ENCODE measurements around the gene EML3.
A peak's percentile ranks its signal among the peaks of the same experiment; 100 is the strongest.
"Not testable (repeated sequence)": the region's sequence is repeated elsewhere in the genome, so short reads cannot be mapped to it uniquely, and the experiment has no call there.

The EML3 gene

DNA sequence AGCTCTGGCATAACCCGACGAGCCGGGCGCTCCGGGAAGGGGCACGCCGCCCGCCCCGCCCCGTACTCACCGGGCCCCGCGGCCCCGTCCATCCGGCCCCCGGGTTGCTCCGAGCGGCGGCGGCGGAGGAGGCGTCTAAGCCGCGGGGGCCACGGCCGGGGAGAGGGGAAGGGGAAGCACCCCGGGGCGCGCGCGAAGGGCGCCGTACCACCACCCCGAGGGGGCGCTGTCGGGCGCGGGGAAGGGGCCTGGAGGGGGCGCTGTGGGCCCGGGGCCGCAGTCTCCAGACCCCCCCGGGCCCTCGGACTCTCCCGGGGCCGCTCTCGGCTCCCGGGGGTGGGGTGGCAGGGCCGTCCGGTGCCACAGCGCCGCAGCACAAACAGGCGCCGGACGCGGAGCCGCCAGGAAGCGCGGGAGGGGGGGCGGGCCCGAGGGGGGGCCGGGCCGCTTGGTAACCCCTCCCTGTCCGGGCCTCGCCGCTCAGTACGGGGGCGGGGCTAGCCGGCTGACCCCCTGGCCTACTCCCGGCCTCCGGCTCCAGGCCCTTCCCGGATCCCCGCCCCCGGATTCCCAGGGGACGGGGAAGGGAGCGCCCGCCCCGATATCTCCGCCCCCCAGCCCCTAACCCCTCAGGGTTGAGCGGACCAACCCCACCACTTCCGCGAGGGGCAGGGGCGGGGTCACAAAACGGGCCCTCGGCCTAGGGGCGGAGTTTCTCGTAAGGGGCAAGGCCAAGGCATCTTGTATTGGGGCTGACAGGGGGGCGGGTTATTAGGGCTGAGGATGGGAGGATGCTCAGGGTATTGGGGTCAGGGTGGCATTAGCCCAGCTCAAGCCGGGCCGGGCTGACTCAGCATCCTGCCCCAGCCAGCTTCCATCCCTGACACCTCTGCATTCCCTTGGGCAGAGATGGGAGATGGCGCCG is at the start of gene EML3, which contains the start of gene ROM1:
Gene EML3 (minus strand): TSS at position 410 of the 925 bp plus-strand sequence. CDS start 318 bp downstream, at position 92.
Gene ROM1 (plus strand): TSS at position 892 of the 925 bp plus-strand sequence. CDS start 25 bp downstream, at position 917.
- DNase-seq = peak; percentile 95

DNA sequence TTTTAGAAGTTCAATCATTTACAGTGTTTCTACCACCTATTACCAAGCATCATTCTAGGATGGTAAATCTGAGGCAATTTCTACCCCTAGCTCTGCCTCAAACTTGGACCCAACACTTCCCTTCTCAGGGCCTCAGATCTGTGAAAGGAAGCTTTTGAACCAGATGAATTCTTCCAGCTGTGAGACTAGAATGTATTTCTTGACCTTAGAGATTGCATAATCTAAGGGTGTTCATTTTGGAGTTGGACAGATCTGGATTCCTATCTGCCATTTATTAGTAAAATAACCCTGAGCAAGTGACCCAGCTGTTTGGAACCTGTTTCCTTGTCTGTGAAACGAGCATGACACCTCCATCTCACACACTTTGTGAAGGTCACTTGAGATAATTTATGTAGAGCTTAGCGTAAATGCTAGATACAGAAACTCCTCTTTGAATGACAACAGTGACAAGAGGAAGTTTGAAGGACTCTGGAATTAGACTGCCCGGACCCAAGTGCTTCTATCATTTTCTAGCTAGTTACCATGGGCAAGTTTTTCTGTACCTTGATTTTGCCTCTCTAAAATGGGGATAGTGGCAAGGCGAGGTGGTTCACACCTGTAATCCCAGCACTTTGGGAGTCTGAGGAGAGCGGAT is 44.3 kb upstream of the EML3 start:
- no peak for DNase-seq

- DNase-seq = no peak
These were observed 41.7 kb upstream of the EML3 start for GRCh38 chr11:62654297-62654696.

GRCh38 chr11:62652161-62653006 is 39.8 kb upstream of the EML3 start:
- peak; percentile 74 for DNase-seq

DNA sequence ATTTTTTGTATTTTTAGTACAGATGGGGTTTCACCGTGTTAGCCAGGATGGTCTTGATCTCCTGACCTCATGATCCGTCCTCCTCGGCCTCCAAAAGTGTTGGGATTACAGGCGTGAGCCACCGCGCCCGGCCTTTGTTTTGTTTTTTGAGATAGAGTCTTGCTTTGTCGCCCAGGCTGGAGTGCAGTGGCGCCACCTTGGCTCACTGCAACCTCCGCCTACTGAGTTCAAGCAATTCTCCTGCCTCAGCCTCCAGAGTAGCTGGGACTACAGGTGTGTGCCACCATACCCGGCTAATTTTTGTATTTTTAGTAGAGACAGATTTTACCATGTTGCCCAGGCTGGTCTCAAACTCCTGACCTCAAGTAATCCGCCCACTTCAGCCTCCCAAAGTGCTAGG is 37.7 kb upstream of the EML3 start:
- DNase-seq = not testable (repeated sequence)

DNA sequence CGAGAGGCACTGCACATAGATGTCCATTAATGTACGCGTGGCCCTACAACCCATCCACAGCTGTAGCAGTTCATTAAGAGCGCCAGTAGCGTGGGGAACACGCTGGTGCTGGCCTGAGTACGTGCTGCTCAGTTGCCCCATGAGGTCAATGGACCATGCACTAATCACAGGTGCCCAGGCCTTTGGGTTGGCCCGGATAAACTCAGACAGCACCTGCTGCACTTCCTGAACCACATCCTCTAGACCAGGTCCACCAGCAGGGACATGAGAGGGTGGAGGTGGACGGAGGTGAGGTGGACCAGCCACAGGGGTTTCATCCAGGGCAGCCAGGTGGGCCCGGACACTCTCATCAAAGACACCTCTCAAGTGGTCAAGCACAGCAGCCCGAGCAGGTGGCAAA is 36.9 kb upstream of the EML3 start:
- DNase-seq = no peak

DNA sequence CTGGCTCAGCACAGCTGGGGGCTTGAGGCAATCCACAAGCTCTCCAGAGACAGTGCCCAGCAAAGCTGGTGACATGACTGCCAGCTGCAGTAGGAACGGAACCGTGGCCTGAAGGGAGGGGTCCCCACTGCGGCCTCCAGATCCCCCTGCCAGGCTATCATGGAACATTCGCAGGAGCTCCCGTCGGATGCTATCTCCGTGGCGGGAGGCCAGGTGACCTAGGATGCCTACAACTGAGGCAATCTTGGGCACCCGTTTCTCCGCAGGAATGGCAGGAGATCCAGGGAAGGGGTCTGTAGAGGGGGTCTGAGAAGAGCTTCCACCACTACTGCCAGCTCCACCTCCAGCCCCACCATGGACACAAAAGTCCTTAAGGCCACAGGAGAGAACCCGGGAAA is 36.4 kb upstream of the EML3 start:
- DNase-seq = no peak

- no peak for DNase-seq
These were observed 35.8 kb upstream of the EML3 start for GRCh38 chr11:62648185-62648966.

- no peak for DNase-seq
These were observed 35.0 kb upstream of the EML3 start for GRCh38 chr11:62647609-62648005.

- no peak for DNase-seq
These were observed 34.4 kb upstream of the EML3 start for GRCh38 chr11:62646825-62647608.

DNA sequence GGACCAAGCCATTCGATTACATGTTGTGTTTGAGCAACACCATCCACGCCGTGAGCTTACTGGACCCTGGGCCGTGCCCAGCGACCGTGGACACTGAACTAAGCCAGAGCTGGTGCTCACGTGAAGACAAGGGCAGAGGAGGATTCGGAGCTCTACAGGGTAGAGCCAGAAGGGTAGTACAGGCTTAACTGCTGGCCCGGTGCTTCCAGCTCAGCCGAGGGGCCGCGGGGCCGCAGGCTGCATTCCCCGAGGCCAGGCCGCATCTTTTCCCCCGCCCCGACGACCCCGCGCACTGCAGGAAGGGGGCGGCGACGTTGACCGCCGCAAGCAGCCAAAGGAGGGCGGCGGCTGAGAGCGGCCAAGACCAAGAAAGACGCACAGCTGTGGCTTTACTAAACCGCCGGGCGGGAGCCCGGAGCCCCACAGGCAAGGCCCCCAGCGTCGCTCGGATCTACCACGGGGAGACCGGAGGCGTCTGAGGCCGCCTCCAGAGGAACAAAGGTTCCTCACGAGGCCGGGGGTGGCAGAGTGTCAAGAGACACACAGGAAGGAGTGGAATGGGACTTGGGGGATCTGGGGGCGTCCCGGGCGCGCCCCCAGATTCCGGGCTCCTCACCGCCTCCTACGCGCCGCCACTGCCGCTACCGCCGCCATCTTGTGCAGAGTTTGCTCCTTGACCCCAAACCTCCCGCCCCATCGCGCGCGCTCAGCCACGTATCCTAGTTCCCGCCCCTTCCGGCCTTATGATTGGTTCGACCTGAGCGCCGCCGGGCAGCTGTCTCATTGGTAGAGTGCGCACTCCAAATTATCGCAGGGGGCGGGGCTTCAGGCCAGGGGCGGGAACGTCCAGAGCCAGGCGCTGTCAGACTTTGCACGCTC is 33.6 kb upstream of the EML3 start, which contains the start of gene GANAB:
Gene GANAB (minus strand): TSS at position 668 of the 879 bp plus-strand sequence. CDS start 14 bp downstream, at position 654.
- peak; percentile 99 for DNase-seq

DNA sequence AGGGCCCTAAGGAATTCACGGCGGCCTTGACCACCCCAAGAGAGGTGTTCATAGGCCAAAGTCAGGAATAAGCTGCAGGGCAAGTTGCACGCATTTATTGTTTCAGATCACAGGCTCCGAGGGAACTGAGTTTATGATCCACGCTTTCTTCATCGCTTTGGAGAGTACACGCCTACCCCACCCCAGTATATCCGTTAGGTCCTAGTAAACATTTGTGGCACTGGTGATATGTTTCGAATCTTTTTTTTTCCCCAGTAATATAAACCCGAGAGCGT is 33.0 kb upstream of the EML3 start:
- DNase-seq = no peak

- no peak for DNase-seq
These were observed 31.6 kb upstream of the EML3 start for GRCh38 chr11:62644220-62644619.

- DNase-seq = no peak
These were observed 19.9 kb upstream of the EML3 start for GRCh38 chr11:62632492-62632891.

DNA sequence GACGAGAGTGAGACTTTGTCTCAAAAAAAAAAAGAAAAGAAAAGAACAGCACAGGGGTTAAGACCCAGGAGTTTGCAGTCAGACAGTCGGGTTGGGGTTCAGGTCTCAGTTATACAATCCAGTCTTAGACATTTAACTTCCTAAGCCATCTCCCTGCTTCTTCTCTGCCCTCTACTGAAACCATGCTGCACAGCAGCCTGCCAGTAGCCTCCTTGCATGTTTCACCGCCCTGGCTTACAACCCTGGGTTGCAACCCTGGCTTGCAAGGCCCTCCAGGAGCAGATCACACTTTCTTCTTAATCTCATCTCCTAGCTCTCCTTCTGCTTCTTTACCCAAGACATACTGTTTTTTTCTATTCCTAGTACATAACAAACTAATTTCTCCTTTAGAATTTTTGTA is 15.1 kb upstream of the EML3 start:
- DNase-seq = peak; percentile 26

DNA sequence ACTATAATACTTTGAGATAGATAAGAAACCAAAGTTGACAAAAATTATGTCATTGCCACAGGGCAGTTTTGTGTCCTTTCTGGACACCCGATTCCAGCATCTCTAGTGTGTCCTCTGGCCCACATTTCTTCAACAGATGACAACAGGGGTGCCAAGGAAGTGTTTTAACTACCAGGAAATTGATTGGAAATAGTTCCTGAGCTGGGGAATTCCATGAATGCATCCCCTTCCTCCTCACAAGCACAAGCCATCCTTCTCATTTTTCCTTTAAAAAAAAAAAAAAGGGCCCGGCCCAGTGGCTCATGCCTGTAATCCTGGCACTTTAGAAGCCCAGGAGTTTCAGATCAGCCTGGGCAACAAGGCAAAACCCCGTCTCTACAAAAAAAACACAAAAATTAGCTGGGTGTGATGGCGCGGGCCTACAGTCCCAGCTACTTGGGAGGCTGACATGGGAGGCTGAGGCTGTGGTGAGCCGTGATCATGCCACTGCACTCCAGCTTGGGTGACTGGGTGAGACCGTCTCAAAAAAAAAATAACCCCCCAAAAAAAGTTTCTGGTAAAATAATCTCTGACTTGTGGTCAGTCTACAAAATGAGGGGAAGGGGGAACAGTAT is 10.0 kb upstream of the EML3 start:
- peak; percentile 29 for DNase-seq

DNA sequence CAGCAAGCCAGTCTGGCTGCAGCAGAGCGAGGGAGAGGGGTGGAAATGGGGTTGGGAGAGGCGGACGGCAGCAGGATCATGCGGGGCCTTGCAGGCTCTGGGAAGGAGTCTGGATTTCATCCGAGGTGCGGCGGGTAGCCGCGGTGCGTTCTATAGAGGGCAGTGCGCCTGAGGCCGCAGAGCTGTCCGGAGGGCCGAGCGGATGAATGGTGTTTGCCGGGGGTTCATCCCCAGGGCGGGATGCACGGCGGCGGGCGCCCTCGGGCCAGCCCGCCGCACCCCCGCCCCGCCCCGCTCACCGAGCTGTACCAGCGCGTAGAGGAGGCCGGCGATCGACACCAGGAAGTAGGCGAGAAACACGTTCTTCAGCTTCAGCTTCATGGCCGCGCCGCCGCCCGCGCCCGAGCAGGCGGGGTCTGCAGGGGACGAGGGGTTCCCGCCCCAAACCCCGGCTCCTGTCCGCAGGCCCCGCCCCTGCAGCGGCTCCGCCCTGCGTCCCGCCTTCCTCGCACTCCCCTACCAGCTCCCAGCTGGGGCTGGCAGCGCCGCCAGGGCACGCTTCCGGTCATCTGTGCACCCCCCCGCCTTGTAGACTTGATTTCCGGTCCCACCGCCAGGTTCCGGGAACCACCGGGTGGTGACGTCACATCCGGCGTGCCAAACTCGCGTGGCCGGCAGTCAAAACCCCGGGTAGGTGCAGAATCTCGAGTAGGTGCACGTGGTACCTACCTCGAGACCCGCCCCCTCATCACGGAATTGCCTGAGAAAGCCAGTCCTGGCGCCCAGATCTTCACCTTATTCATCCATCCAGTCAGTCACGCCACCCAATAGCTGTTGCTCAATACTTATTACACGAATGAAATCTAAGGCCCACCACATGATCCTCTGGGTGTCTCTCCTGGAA is 9.2 kb upstream of the EML3 start, which contains the start of gene B3GAT3:
Gene B3GAT3 (minus strand): TSS at position 420 of the 904 bp plus-strand sequence. CDS start 39 bp downstream, at position 381.
- peak; percentile 99 for DNase-seq

DNA sequence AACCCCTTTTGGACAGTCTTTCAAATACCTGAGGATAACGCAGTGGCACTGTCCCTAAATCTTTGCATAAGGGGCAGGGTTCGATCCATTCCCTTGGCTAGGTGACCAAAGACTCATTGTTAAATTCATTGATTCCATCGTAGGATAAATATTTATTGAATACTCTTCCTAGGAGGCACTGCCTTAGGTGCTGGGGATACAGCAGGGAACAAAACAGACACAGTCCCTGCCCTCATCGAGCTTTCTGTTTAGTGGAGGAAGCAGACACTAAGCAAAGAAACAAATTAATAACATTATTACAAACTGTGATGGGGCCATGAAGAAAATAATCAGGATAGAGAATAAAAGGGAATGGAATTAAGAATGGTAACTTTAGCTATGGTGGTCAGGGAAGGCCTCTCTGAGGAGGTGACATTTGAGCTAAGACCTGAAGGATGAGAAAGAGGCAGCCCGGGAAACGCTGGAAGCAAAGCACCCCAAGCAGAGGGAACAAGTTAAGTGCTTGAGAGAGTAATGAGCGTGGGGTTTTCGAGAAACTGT is 8.5 kb upstream of the EML3 start:
- DNase-seq = no peak
